ENCODE results near the gene ATP2B2.

The ATP2B2 gene

GRCh38 chr3:10505791-10506585 lies 602 bp upstream of the ATP2B2 start:
- no peak for TF ChIP-seq CTCF (IDR thresholded peaks at IDR 0.05; ENCODE audit: low read depth, low read length)
- no peak for DNase-seq (ENCODE audit: extremely low read depth, low read depth)

- no peak for TF ChIP-seq CTCF (IDR thresholded peaks at IDR 0.05; ENCODE audit: low read depth, low read length)
- no peak for DNase-seq (ENCODE audit: extremely low read depth, low read depth)
Observed at GRCh38 chr3:10504171-10505049, 976 bp downstream of the ATP2B2 start.

- DNase-seq (ENCODE audit: extremely low read depth, low read depth) = no peak
- TF ChIP-seq CTCF (IDR thresholded peaks at IDR 0.05; ENCODE audit: low read depth, low read length) = no peak
Observed at GRCh38 chr3:10503217-10503796, 2.1 kb downstream of the ATP2B2 start.

GRCh38 chr3:10502185-10502880 lies 3.1 kb downstream of the ATP2B2 start:
- no peak for TF ChIP-seq CTCF (IDR thresholded peaks at IDR 0.05; ENCODE audit: low read depth, low read length)
- DNase-seq (ENCODE audit: extremely low read depth, low read depth) = no peak

- TF ChIP-seq CTCF (IDR thresholded peaks at IDR 0.05; ENCODE audit: low read depth, low read length) = no peak
- no peak for DNase-seq (ENCODE audit: extremely low read depth, low read depth)
Observed at GRCh38 chr3:10501664-10502052, 3.7 kb downstream of the ATP2B2 start.

- DNase-seq (ENCODE audit: extremely low read depth, low read depth) = no peak
- TF ChIP-seq CTCF (IDR thresholded peaks at IDR 0.05; ENCODE audit: low read depth, low read length) = no peak
Observed at GRCh38 chr3:10500717-10501663, 4.4 kb downstream of the ATP2B2 start.

Data from AG09319 (cell line).